MM.1S (cell line): ENCODE results near the gene ARHGEF18.
"Not testable (repeated sequence)": the region's sequence is repeated elsewhere in the genome, so short reads cannot be mapped to it uniquely, and the experiment has no call there.

Source experiments
- DNase-seq: peaks from one replicate; pipeline ENCODE4 v3.0.0-alpha.2; 2015
- H2AFZ ChIP-seq: fragments of 300-600 bp; sonication (generic); 2 replicates; pipeline ENCODE4 v1.6.0; 2016; ENCODE audit warnings: antibody characterized with exemption, low read length
- H3F3A ChIP-seq: fragments of 300-600 bp; sonication (generic); 2 replicates; pipeline ENCODE4 v1.6.1; 2016; ENCODE audit warnings: mild to moderate bottlenecking, antibody characterized with exemption, low read length, moderate library complexity, mixed read lengths; ENCODE audit not compliant: insufficient read depth
- H3K27ac ChIP-seq: fragments of 300-600 bp; sonication (generic); 2 replicates; pipeline ENCODE4 v1.5.1; 2016; ENCODE audit warnings: mild to moderate bottlenecking, low read length
- H3K27me3 ChIP-seq: fragments of 300-600 bp; sonication (generic); replicated peaks from 2 replicates; pipeline ENCODE4 v1.6.0; 2016; ENCODE audit warnings: low read length; ENCODE audit not compliant: insufficient read depth
- H3K36me3 ChIP-seq: fragments of 300-600 bp; sonication (generic); replicated peaks from 2 replicates; pipeline ENCODE4 v1.6.1; 2016; ENCODE audit warnings: mild to moderate bottlenecking, low read length, mixed read lengths; ENCODE audit not compliant: insufficient read depth
- H3K4me1 ChIP-seq: fragments of 300-600 bp; sonication (generic); 2 replicates; pipeline ENCODE4 v1.6.1; 2016; ENCODE audit warnings: low read length, mixed read lengths
- H3K4me2 ChIP-seq: fragments of 300-600 bp; sonication (generic); 2 replicates; pipeline ENCODE4 v1.6.0; 2016; ENCODE audit warnings: low read depth, low read length
- H3K4me3 ChIP-seq: fragments of 300-600 bp; sonication (generic); 2 replicates; pipeline ENCODE4 v1.5.1; 2016; ENCODE audit warnings: low read length, mixed read lengths
- H3K79me2 ChIP-seq: fragments of 300-600 bp; sonication (generic); 2 replicates; pipeline ENCODE4 v1.6.1; 2016; ENCODE audit warnings: mixed run types, low read length, mixed read lengths
- H3K9ac ChIP-seq: fragments of 300-600 bp; sonication (generic); 2 replicates; pipeline ENCODE4 v1.6.1; 2016; ENCODE audit warnings: low read length, mixed read lengths
- H3K9me2 ChIP-seq: fragments of 300-600 bp; sonication (generic); replicated peaks from 2 replicates; pipeline ENCODE4 v1.6.1; 2016; ENCODE audit warnings: mild to moderate bottlenecking, low read length, mixed read lengths; ENCODE audit not compliant: insufficient read depth
- H3K9me3 ChIP-seq: fragments of 300-600 bp; sonication (generic); replicated peaks from 2 replicates; pipeline ENCODE4 v1.6.1; 2016; ENCODE audit warnings: mild to moderate bottlenecking, low read length, mixed read lengths; ENCODE audit not compliant: insufficient read depth
- H4K20me1 ChIP-seq: fragments of 300-600 bp; sonication (generic); 2 replicates; pipeline ENCODE4 v1.6.1; 2016; ENCODE audit warnings: mild to moderate bottlenecking, low read length, moderate library complexity, mixed read lengths; ENCODE audit not compliant: insufficient read depth
- CTCF ChIP-seq: fragments of 300-600 bp; sonication (generic); IDR thresholded peaks from 2 replicates; pipeline ENCODE4 v1.5.1; 2016; ENCODE audit warnings: antibody characterized with exemption, low read length, mixed read lengths
- EZH2 ChIP-seq: fragments of 300-600 bp; sonication (generic); optimal IDR thresholded peaks from 2 replicates; pipeline ENCODE3; 2017; ENCODE audit warnings: low read depth, mild to moderate bottlenecking, antibody characterized with exemption, low read length, mixed read lengths
- EZH2phosphoT487 ChIP-seq: fragments of 300-600 bp; sonication (generic); IDR thresholded peaks from 2 replicates; pipeline ENCODE4 v1.6.1; 2018; ENCODE audit warnings: antibody characterized with exemption, low read length

Gene ARHGEF18

GRCh38 chr19:7340959-7341837 lies 7.5 kb upstream of the ARHGEF18 start:
- no peaks in the 10 kb centered on the region for H3K27me3 ChIP-seq
- no peaks in the 10 kb centered on the region for H3K9me3 ChIP-seq
- peak overlapping the region; percentile 57 for H3K9ac ChIP-seq
- H3K36me3 ChIP-seq: no peaks in the 10 kb centered on the region
- H3K9me2 ChIP-seq: no peaks in the 10 kb centered on the region
- peak overlapping the region; percentile 91 for H2AFZ ChIP-seq
- H4K20me1 ChIP-seq: no peaks in the 10 kb centered on the region
- no peaks in the 10 kb centered on the region for H3K79me2 ChIP-seq
- peak overlapping the region; percentile 71; the same call in 1 of the 2 replicates for H3K27ac ChIP-seq
- peaks cover 27% of the 10 kb centered on the region for H3F3A ChIP-seq
- H3K4me2 ChIP-seq: peak overlapping the region; percentile 55; the same call in 1 of the 2 replicates
- peaks cover 48% of the 10 kb centered on the region for H3K4me1 ChIP-seq
- peak; percentile 88 for DNase-seq
- TF ChIP-seq CTCF (peak; percentile 98), EZH2 (no peak), EZH2phosphoT487 (no peak)
- H3K4me3 ChIP-seq: peak overlapping the region; percentile 35

- Histone ChIP-seq H3K9me2 (no peaks in the 10 kb centered on the region), H3K9ac (no peak overlapping the region), H3K4me3 (no peak overlapping the region), H3K36me3 (no peaks in the 10 kb centered on the region), H3K27me3 (no peaks in the 10 kb centered on the region), H3K79me2 (no peaks in the 10 kb centered on the region), H2AFZ (no peak overlapping the region), H3F3A (peaks cover 18% of the 10 kb centered on the region), H3K4me1 (peaks cover 38% of the 10 kb centered on the region), H3K27ac (no peak overlapping the region), H4K20me1 (no peaks in the 10 kb centered on the region), H3K9me3 (no peaks in the 10 kb centered on the region), H3K4me2 (no peak overlapping the region)
- TF ChIP-seq EZH2: no peak
- no peak for TF ChIP-seq EZH2phosphoT487
- no peak for TF ChIP-seq CTCF
- DNase-seq: no peak
Observed at GRCh38 chr19:7342143-7342542, 6.6 kb upstream of the ARHGEF18 start.

- Histone ChIP-seq H3K4me1 (peaks cover 14% of the 10 kb centered on the region), H3F3A (no peaks in the 10 kb centered on the region), H3K4me2 (no peak overlapping the region), H3K9me3 (no peaks in the 10 kb centered on the region), H3K4me3 (no peak overlapping the region), H3K27ac (no peak overlapping the region), H3K9me2 (no peaks in the 10 kb centered on the region), H3K36me3 (no peaks in the 10 kb centered on the region), H3K79me2 (no peaks in the 10 kb centered on the region), H4K20me1 (no peaks in the 10 kb centered on the region), H3K27me3 (no peaks in the 10 kb centered on the region), H2AFZ (no peak overlapping the region), H3K9ac (no peak overlapping the region)
- DNase-seq: no peak
- no peak for TF ChIP-seq CTCF
Observed at GRCh38 chr19:7346488-7346971, 2.2 kb upstream of the ARHGEF18 start.

DNA sequence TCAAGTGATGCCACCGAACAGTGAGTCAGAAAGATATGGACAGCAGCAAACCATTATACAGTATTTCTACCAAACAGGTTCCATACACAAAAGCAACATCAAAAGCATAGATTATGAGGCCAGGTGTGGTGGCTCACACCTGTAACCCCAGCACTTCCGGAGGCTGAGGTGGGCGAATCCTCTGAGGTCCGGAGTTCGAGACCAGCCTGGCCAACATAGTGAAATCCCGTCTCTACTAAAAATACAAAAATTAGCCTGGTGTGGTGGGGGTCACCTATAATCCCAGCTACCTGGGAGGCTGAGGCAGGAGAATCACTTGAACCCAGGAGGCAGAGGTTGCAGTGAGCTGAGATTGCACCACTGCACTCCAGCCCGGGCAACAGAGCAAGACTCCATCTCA lies 1.7 kb upstream of the ARHGEF18 start:
- H3K79me2 ChIP-seq, H3K9ac ChIP-seq, H3K4me3 ChIP-seq, H3K27me3 ChIP-seq, H3K36me3 ChIP-seq, H4K20me1 ChIP-seq, H3K9me2 ChIP-seq, DNase-seq, H3F3A ChIP-seq, H2AFZ ChIP-seq, H3K27ac ChIP-seq, H3K9me3 ChIP-seq, H3K4me2 ChIP-seq: not testable (repeated sequence)
- H3K4me1 ChIP-seq: peaks cover 17% of the 10 kb centered on the region
